ENCODE data around the gene GDF15.

GDF15 gene

DNA sequence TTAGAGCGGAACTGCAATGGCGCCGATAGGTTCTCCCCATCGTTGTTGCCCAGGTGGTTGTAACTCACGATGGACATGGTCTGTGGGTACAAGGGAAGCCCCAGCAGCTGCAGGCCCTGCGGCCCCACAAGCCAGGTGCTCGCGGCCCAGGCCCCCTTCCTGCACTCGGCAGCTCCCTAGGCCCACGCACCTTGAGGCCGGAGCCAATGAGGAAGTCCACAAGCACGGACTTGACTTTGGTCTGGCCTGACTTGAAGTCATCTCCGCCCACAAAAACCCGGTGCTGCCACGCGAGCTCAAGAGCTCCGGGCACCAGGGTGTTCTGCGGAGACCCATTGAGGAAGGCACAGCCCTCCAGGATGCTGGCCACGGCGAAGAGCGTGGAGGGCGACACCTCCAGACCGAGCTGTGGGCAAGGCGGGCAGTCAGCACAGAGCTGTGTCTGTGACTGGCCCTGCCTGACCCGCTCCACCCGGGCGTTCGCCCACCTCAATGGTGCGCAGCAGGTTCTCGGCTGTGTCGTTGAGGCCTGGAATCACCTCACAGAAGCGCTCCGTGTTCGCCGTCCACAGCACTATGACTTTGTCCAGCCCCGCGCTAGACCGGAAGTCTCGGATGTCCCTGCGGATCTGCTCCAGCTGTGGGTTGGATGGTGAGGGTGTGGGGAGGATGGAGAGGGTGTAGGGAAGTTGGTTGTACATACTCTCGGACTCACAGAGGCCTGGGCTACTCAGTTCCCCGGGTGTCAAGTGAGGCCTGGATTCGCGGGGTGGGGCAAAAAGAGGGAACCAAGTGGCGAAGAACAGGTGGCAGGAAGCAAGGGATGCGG is 50.1 kb downstream of the GDF15 start (continued):
- TF ChIP-seq YY2 (tag by site-specific recombination; IDR thresholded peaks at IDR 0.05) (no peak), ZNF335 (tag by site-specific recombination; conservative IDR thresholded peaks at IDR 0.05) (no peak), ZBTB1 (tag by site-specific recombination; IDR thresholded peaks at IDR 0.05) (no peak), ZNF391 (tag by site-specific recombination; IDR thresholded peaks at IDR 0.05; ENCODE audit: borderline replicate concordance, low read depth) (no peak), ZNF174 (tag by site-specific recombination; IDR thresholded peaks at IDR 0.05) (no peak), HOXC10 (CRISPR knock-in tag; IDR thresholded peaks at IDR 0.05) (peak; percentile 39; the same call in 1 of the 2 replicates), ZNF549 (tag by site-specific recombination; IDR thresholded peaks at IDR 0.05) (no peak), ZNF621 (tag by site-specific recombination; IDR thresholded peaks at IDR 0.05) (no peak), ZNF221 (tag by site-specific recombination; IDR thresholded peaks at IDR 0.05; ENCODE audit: borderline replicate concordance) (no peak), ZNF404 (tag by site-specific recombination; IDR thresholded peaks at IDR 0.05) (no peak), KLF8 (tag by site-specific recombination; IDR thresholded peaks at IDR 0.05) (peak; percentile 9; the same call in 1 of the 2 replicates)
- TF ChIP-seq, protein P1, sequence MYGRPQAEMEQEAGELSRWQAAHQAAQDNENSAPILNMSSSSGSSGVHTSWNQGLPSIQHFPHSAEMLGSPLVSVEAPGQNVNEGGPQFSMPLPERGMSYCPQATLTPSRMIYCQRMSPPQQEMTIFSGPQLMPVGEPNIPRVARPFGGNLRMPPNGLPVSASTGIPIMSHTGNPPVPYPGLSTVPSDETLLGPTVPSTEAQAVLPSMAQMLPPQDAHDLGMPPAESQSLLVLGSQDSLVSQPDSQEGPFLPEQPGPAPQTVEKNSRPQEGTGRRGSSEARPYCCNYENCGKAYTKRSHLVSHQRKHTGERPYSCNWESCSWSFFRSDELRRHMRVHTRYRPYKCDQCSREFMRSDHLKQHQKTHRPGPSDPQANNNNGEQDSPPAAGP (tag by site-specific recombination; IDR thresholded peaks at IDR 0.05): no peak
- TF ChIP-seq, protein P2, sequence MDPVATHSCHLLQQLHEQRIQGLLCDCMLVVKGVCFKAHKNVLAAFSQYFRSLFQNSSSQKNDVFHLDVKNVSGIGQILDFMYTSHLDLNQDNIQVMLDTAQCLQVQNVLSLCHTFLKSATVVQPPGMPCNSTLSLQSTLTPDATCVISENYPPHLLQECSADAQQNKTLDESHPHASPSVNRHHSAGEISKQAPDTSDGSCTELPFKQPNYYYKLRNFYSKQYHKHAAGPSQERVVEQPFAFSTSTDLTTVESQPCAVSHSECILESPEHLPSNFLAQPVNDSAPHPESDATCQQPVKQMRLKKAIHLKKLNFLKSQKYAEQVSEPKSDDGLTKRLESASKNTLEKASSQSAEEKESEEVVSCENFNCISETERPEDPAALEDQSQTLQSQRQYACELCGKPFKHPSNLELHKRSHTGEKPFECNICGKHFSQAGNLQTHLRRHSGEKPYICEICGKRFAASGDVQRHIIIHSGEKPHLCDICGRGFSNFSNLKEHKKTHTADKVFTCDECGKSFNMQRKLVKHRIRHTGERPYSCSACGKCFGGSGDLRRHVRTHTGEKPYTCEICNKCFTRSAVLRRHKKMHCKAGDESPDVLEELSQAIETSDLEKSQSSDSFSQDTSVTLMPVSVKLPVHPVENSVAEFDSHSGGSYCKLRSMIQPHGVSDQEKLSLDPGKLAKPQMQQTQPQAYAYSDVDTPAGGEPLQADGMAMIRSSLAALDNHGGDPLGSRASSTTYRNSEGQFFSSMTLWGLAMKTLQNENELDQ (tag by site-specific recombination; IDR thresholded peaks at IDR 0.05; ENCODE audit: low read depth): no peak
- TF ChIP-seq, protein P3, sequence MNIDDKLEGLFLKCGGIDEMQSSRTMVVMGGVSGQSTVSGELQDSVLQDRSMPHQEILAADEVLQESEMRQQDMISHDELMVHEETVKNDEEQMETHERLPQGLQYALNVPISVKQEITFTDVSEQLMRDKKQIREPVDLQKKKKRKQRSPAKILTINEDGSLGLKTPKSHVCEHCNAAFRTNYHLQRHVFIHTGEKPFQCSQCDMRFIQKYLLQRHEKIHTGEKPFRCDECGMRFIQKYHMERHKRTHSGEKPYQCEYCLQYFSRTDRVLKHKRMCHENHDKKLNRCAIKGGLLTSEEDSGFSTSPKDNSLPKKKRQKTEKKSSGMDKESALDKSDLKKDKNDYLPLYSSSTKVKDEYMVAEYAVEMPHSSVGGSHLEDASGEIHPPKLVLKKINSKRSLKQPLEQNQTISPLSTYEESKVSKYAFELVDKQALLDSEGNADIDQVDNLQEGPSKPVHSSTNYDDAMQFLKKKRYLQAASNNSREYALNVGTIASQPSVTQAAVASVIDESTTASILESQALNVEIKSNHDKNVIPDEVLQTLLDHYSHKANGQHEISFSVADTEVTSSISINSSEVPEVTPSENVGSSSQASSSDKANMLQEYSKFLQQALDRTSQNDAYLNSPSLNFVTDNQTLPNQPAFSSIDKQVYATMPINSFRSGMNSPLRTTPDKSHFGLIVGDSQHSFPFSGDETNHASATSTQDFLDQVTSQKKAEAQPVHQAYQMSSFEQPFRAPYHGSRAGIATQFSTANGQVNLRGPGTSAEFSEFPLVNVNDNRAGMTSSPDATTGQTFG (tag by site-specific recombination; IDR thresholded peaks at IDR 0.05; ENCODE audit: borderline replicate concordance): no peak
- TF ChIP-seq, protein P4, sequence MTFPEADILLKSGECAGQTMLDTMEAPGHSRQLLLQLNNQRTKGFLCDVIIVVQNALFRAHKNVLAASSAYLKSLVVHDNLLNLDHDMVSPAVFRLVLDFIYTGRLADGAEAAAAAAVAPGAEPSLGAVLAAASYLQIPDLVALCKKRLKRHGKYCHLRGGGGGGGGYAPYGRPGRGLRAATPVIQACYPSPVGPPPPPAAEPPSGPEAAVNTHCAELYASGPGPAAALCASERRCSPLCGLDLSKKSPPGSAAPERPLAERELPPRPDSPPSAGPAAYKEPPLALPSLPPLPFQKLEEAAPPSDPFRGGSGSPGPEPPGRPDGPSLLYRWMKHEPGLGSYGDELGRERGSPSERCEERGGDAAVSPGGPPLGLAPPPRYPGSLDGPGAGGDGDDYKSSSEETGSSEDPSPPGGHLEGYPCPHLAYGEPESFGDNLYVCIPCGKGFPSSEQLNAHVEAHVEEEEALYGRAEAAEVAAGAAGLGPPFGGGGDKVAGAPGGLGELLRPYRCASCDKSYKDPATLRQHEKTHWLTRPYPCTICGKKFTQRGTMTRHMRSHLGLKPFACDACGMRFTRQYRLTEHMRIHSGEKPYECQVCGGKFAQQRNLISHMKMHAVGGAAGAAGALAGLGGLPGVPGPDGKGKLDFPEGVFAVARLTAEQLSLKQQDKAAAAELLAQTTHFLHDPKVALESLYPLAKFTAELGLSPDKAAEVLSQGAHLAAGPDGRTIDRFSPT (tag by site-specific recombination; IDR thresholded peaks at IDR 0.05): 0 out of 2 replicates have a peak, but pooled peaks have one; percentile 27

DNA sequence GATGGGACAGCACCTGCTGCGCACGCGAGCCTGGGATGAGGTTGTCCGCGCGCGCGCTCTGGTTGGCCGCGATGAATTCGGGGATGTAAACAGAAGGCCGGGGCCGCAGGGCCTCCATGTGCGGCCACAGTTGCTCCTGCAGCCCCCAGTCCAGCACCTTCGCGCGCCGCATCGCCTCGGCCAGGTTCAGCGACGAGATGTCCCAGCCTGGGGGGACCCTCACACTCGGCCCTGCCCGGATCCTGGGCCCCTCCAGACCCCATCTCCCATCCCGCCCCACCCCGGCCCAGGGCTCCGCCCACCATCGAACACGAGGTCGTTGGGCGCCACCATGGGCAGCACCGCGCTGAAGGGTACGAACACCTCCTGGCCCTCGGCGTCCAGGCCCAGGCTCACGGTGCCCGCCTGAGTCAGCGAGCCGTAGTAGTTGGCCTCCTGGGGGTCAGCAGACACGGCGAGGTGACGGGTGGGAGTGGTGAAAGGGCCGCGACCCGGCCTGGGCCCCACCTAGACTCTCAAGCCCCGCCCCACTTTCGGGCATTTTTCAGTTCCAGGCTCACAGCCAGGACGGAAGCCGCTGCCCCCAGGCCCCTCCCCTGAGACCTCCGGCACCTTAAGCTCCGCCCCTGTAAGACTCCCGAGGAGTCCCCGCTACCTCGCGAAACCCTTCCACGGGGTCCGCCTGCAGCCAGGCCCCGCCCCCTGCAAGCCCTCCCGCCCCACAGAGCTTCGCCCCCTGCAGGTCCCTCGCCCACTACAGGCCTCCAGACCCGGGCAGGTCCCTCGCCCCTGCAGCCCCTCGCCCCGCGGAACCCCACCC is 50.9 kb downstream of the GDF15 start:
- H3K4me1 ChIP-seq (ENCODE audit: control insufficient read depth, insufficient read depth, low read length): peaks cover 19% of the 10 kb centered on the region
- peaks cover 5 to 24% of the 10 kb centered on the region in 2 experiments; a peak in 2 of 3 replicates for H3K36me3 ChIP-seq (ENCODE audit: control insufficient read depth in 2 of 2, insufficient read depth in 1 of 2, low read length in 2 of 2)
- peak overlapping the region; percentile 42; the same call in 1 of the 2 replicates for H3K27ac ChIP-seq (ENCODE audit: extremely low read depth, low read depth, low read length)
- POLR2A ChIA-PET: interaction anchor here (0.6 to 1.0 kb wide), 8 partner anchors 8 to 155 kb away, joined by 3 to 6 read pairs (median 3); partner anchors contain the start of genes JUND, SSBP4 and UBA52
- peak overlapping the region; percentile 56 for H3K4me3 ChIP-seq (ENCODE audit: low read depth, low read length)
- H3K9me3 ChIP-seq (ENCODE audit: control insufficient read depth, insufficient read depth, low read depth, low read length): no peaks in the 10 kb centered on the region
- CTCF ChIA-PET: no interaction called here
- TF ChIP-seq ZNF621 (tag by site-specific recombination; IDR thresholded peaks at IDR 0.05): no peak
- TF ChIP-seq, protein P5, sequence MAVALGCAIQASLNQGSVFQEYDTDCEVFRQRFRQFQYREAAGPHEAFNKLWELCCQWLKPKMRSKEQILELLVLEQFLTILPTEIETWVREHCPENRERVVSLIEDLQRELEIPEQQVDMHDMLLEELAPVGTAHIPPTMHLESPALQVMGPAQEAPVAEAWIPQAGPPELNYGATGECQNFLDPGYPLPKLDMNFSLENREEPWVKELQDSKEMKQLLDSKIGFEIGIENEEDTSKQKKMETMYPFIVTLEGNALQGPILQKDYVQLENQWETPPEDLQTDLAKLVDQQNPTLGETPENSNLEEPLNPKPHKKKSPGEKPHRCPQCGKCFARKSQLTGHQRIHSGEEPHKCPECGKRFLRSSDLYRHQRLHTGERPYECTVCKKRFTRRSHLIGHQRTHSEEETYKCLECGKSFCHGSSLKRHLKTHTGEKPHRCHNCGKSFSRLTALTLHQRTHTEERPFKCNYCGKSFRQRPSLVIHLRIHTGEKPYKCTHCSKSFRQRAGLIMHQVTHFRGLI (tag by site-specific recombination; IDR thresholded peaks at IDR 0.05): peak; percentile 86
- no peak for TF ChIP-seq ZNF350 (tag by site-specific recombination; IDR thresholded peaks at IDR 0.05)
- peak; percentile 55; the same call in 1 of the 2 replicates for TF ChIP-seq YY1 (tag by site-specific recombination; IDR thresholded peaks at IDR 0.05)
- TF ChIP-seq SP7 (tag by site-specific recombination; IDR thresholded peaks at IDR 0.05): peak; percentile 31; the same call in 1 of the 2 replicates
- peak; percentile 99 for TF ChIP-seq ZXDB (tag by site-specific recombination; IDR thresholded peaks at IDR 0.05)
- TF ChIP-seq, protein P6, sequence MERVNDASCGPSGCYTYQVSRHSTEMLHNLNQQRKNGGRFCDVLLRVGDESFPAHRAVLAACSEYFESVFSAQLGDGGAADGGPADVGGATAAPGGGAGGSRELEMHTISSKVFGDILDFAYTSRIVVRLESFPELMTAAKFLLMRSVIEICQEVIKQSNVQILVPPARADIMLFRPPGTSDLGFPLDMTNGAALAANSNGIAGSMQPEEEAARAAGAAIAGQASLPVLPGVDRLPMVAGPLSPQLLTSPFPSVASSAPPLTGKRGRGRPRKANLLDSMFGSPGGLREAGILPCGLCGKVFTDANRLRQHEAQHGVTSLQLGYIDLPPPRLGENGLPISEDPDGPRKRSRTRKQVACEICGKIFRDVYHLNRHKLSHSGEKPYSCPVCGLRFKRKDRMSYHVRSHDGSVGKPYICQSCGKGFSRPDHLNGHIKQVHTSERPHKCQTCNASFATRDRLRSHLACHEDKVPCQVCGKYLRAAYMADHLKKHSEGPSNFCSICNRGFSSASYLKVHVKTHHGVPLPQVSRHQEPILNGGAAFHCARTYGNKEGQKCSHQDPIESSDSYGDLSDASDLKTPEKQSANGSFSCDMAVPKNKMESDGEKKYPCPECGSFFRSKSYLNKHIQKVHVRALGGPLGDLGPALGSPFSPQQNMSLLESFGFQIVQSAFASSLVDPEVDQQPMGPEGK (tag by site-specific recombination; IDR thresholded peaks at IDR 0.05): peak; percentile 92
- TF ChIP-seq KLF9 (tag by site-specific recombination; IDR thresholded peaks at IDR 0.05; ENCODE audit: low read depth): peak; percentile 80
